ENCODE measurements around the gene IL1B. TPM values are rescaled to one million over a fixed set of nuclear protein-coding genes. Genes with fewer than 3 reads are reported as not detected.

Gene IL1B
- total RNA-seq, 5 donors from 2014 or later (not counting 1 experiment from before 2014, with no cell fraction given) = 0.76 to 4.4 (median 0.97) TPM; not detected in 1

DNA sequence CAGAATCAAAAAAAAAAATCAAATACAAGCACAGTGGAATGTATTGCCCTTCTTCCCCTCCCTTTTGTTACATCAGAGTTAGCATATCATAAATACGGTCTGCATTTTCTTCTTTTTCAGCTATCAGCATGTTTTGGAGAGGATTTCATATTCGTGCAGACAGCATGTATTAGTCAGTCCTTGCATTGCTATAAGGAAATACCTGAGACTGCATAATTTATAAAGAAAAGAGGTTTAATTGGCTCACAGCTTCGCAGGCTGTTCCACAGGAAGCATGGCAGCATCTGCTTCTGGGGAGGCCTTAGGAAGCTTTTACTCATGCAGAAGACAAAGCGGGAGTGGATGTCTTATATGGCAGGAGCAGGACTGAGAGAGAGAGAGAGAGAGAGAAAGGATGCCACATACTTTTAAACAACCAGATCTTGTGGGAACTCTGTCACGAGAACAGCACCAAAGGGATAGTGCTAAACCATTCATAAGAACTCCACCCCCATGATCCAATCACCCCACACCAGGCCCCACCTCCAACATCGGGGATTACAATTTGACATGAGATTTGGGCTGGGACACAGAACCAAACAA, 8.9 kb downstream of the IL1B start:
- POLR2A ChIA-PET = no interaction called here
- Histone ChIP-seq H3K27ac (ENCODE audit: low read length) (no peak overlapping the region), H3K4me1 (ENCODE audit: control insufficient read depth in 1 of 2, extremely low read depth in 1 of 2, insufficient read depth in 2 of 2, low read length in 2 of 2) (no peaks in the 10 kb centered on the region), H3K9me3 (no peaks in the 10 kb centered on the region), H3K27me3 (replicated peaks in 1 of 2; ENCODE audit: control insufficient read depth in 2 of 2, extremely low read depth in 1 of 2, insufficient read depth in 2 of 2, low read length in 1 of 2) (peaks cover 0 to 5% of the 10 kb centered on the region in 2 experiments), H3K36me3 (ENCODE audit: control insufficient read depth in 2 of 2, extremely low read depth in 1 of 2, insufficient read depth in 1 of 2, low read length in 1 of 2) (no peaks in the 10 kb centered on the region), H3K4me3 (ENCODE audit: control insufficient read depth in 1 of 2, extremely low read depth in 1 of 2, low read length in 1 of 2) (no peak overlapping the region)
- DNase-seq (no peak), ATAC-seq (replicated peaks in 1 of 4) (no peak)
- Mint-ChIP-seq H3K4me3 (no peak overlapping the region), H3K4me1 (peaks cover 0 to 7% (median 0%) of the 10 kb centered on the region in 3 donors), H3K27me3 (peaks cover 7 to 11% of the 10 kb centered on the region in 2 donors), H3K9me3 (no peaks in the 10 kb centered on the region), H3K36me3 (no peaks in the 10 kb centered on the region), H3K27ac (no peak overlapping the region)
- 60% methylated on average over 1 of the region's 6 CpGs for WGBS (ENCODE audit: insufficient coverage)
- CTCF ChIA-PET = interaction anchor here in 1 of 2 donors (0.6 kb wide), 1 partner anchor 221 kb away, joined by 5 read pairs; no protein-coding TSS in a partner anchor

DNA sequence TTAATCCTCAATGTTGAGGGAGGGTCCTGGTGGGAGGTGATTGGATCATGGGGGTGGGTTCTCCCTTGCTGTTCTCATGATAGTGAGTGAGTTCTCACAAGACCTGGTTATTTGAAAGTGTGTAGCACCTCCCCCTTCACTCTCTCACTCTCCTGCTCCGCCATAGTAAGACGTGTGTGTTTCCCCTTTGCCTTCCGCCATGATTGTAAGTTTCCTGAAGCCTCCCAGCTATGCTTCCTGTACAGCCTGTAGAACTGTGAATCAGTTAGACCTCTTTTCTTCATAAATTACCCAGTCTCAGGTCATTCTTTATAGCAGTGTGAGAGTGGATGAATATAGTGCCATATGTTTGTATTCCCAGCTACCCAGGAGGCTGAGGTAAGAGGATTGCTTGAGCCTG, 9.6 kb downstream of the IL1B start:
- DNase-seq = no peak
- Mint-ChIP-seq H3K27ac (no peak overlapping the region), H3K4me1 (peaks cover 6 to 12% (median 6%) of the 10 kb centered on the region in 3 donors), H3K36me3 (no peaks in the 10 kb centered on the region), H3K4me3 (no peak overlapping the region), H3K9me3 (no peaks in the 10 kb centered on the region), H3K27me3 (peaks cover 7 to 11% of the 10 kb centered on the region in 2 donors)
- ChIA-PET CTCF (interaction anchor here in 1 of 2 donors (0.6 kb wide), 2 partner anchors 43 to 220 kb away, joined by 4 to 5 read pairs; no protein-coding TSS in a partner anchor), POLR2A (no interaction called here)
- H3K27ac ChIP-seq (ENCODE audit: low read length) = no peak overlapping the region
- WGBS (ENCODE audit: insufficient coverage) = no CpG with 5 or more reads among the region's 3 CpGs
- no peaks in the 10 kb centered on the region for H3K36me3 ChIP-seq (ENCODE audit: control insufficient read depth in 2 of 2, extremely low read depth in 1 of 2, insufficient read depth in 1 of 2, low read length in 1 of 2)
- no peaks in the 10 kb centered on the region for H3K9me3 ChIP-seq
- no peak overlapping the region for H3K4me3 ChIP-seq (ENCODE audit: control insufficient read depth in 1 of 2, extremely low read depth in 1 of 2, low read length in 1 of 2)
- H3K4me1 ChIP-seq (ENCODE audit: control insufficient read depth in 1 of 2, extremely low read depth in 1 of 2, insufficient read depth in 2 of 2, low read length in 2 of 2) = no peaks in the 10 kb centered on the region
- peaks cover 0 to 5% of the 10 kb centered on the region in 2 experiments for H3K27me3 ChIP-seq (replicated peaks in 1 of 2; ENCODE audit: control insufficient read depth in 2 of 2, extremely low read depth in 1 of 2, insufficient read depth in 2 of 2, low read length in 1 of 2)
- ATAC-seq (replicated peaks in 1 of 4) = no peak

DNA sequence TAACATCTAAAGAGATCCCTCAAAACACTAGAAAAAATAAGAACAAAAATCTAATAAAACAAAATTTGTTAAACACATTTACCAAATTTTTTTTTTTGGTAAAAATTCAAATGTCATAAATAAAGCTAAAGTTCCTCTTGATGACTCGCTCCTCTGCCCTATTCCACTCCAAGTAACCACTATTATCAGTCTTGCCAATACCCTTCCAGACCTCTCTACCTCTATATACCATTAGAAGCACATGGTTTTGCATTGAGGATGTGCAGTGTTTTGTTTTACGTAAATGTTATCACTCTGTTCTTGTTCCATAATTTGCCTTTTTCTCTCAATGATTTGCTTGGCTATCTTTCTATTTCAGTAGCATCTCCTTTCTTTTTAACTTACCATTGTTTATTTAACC, 10.9 kb downstream of the IL1B start:
- H3K9me3 ChIP-seq = no peaks in the 10 kb centered on the region
- ATAC-seq (replicated peaks in 1 of 4) (no peak), DNase-seq (no peak)
- Mint-ChIP-seq H3K4me3 (no peak overlapping the region), H3K36me3 (no peaks in the 10 kb centered on the region), H3K4me1 (peaks cover 11 to 15% (median 12%) of the 10 kb centered on the region in 3 donors), H3K27ac (no peak overlapping the region), H3K27me3 (peaks cover 4 to 7% of the 10 kb centered on the region in 2 donors), H3K9me3 (no peaks in the 10 kb centered on the region)
- WGBS (ENCODE audit: insufficient coverage) = no CpG with 5 or more reads among the region's 2 CpGs
- no peak overlapping the region for H3K27ac ChIP-seq (ENCODE audit: low read length)
- ChIA-PET CTCF (no interaction called here), POLR2A (interaction anchor here in 1 of 2 donors (0.6 kb wide), 1 partner anchor 322 kb away, joined by 10 read pairs; no protein-coding TSS in a partner anchor)
- peaks cover 0 to 4% of the 10 kb centered on the region in 2 experiments for H3K4me1 ChIP-seq (ENCODE audit: control insufficient read depth in 1 of 2, extremely low read depth in 1 of 2, insufficient read depth in 2 of 2, low read length in 2 of 2)
- H3K36me3 ChIP-seq (ENCODE audit: control insufficient read depth in 2 of 2, extremely low read depth in 1 of 2, insufficient read depth in 1 of 2, low read length in 1 of 2) = no peaks in the 10 kb centered on the region
- H3K4me3 ChIP-seq (ENCODE audit: control insufficient read depth in 1 of 2, extremely low read depth in 1 of 2, low read length in 1 of 2) = no peak overlapping the region
- H3K27me3 ChIP-seq (replicated peaks in 1 of 2; ENCODE audit: control insufficient read depth in 2 of 2, extremely low read depth in 1 of 2, insufficient read depth in 2 of 2, low read length in 1 of 2) = peaks cover 0 to 5% of the 10 kb centered on the region in 2 experiments

DNA sequence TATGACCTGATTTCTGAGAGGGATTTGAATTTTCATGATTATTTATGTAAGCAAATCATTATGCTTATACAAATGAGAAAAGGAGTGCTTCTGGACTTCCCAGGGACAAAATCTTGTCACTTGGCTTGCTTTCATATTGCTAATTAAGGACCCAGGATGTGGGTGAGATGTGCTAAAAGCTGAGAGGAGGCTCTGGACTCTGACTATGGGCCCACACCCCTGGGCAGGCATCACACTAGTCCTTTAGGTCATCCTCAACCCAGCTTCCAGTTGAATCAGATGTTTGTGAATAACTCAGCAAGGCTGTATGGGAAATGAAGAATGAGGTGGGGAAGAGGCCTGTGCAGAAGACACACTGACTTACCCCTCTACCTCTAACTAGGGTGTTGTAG, 11.9 kb downstream of the IL1B start:
- no peaks in the 10 kb centered on the region for H3K9me3 ChIP-seq
- H3K9me3 Mint-ChIP-seq = no peaks in the 10 kb centered on the region
- no peak overlapping the region for H3K27ac ChIP-seq (ENCODE audit: low read length)
- ChIA-PET POLR2A (no interaction called here), CTCF (no interaction called here)
- H3K27ac Mint-ChIP-seq = no peak overlapping the region
- H3K4me3 ChIP-seq (ENCODE audit: control insufficient read depth in 1 of 2, extremely low read depth in 1 of 2, low read length in 1 of 2) = no peak overlapping the region
- peaks cover 0 to 4% of the 10 kb centered on the region in 2 experiments for H3K4me1 ChIP-seq (ENCODE audit: control insufficient read depth in 1 of 2, extremely low read depth in 1 of 2, insufficient read depth in 2 of 2, low read length in 2 of 2)
- H3K4me1 Mint-ChIP-seq = peaks cover 11 to 15% (median 12%) of the 10 kb centered on the region in 3 donors
- ATAC-seq (replicated peaks in 1 of 4) = no peak
- DNase-seq = no peak
- no peak overlapping the region for H3K4me3 Mint-ChIP-seq
- H3K36me3 Mint-ChIP-seq = no peaks in the 10 kb centered on the region
- H3K36me3 ChIP-seq (ENCODE audit: control insufficient read depth in 2 of 2, extremely low read depth in 1 of 2, insufficient read depth in 1 of 2, low read length in 1 of 2) = no peaks in the 10 kb centered on the region
- no peaks in the 10 kb centered on the region for H3K27me3 ChIP-seq (replicated peaks in 1 of 2; ENCODE audit: control insufficient read depth in 2 of 2, extremely low read depth in 1 of 2, insufficient read depth in 2 of 2, low read length in 1 of 2)
- H3K27me3 Mint-ChIP-seq = peaks cover 0 to 1% of the 10 kb centered on the region in 2 donors

DNA sequence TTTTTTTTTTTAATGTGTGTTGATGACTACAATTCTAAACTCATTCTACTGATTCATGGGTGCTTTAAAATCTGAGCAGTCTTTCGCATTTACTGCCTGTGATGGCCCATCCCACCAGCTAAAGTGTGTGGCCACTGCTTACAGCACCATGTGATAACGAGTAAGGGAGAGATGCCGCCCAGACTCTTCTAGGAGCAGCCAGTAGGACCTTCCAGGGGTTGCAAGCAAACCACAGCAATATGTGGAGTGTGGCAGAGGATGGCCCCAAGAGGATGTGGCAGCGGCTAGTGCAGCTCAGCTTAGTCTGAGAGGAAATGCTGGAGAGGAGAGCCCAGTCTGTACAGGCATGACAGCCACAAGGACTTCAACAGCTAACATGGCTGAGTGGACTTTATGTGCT, 14.9 kb downstream of the IL1B start:
- POLR2A ChIA-PET = no interaction called here
- no peak overlapping the region for H3K4me3 ChIP-seq (ENCODE audit: control insufficient read depth in 1 of 2, extremely low read depth in 1 of 2, low read length in 1 of 2)
- H3K27ac ChIP-seq (ENCODE audit: low read length) = no peak overlapping the region
- no peaks in the 10 kb centered on the region for H3K36me3 ChIP-seq (ENCODE audit: control insufficient read depth in 2 of 2, extremely low read depth in 1 of 2, insufficient read depth in 1 of 2, low read length in 1 of 2)
- no peaks in the 10 kb centered on the region for H3K27me3 ChIP-seq (replicated peaks in 1 of 2; ENCODE audit: control insufficient read depth in 2 of 2, extremely low read depth in 1 of 2, insufficient read depth in 2 of 2, low read length in 1 of 2)
- H3K9me3 ChIP-seq = no peaks in the 10 kb centered on the region
- Mint-ChIP-seq H3K27me3 (no peaks in the 10 kb centered on the region), H3K27ac (no peak overlapping the region), H3K4me1 (peaks cover 11 to 15% (median 12%) of the 10 kb centered on the region in 3 donors), H3K36me3 (no peaks in the 10 kb centered on the region), H3K9me3 (no peaks in the 10 kb centered on the region), H3K4me3 (no peak overlapping the region)
- ATAC-seq (replicated peaks in 1 of 4) = peak; percentile 37 to 67 (median 48)
- CTCF ChIA-PET = no interaction called here
- WGBS (ENCODE audit: insufficient coverage) = 8% methylated on average over 3 of the region's 4 CpGs
- peaks cover 0 to 4% of the 10 kb centered on the region in 2 experiments for H3K4me1 ChIP-seq (ENCODE audit: control insufficient read depth in 1 of 2, extremely low read depth in 1 of 2, insufficient read depth in 2 of 2, low read length in 2 of 2)
- DNase-seq = peak in 2 of 35 experiments; percentile 2 to 6

DNA sequence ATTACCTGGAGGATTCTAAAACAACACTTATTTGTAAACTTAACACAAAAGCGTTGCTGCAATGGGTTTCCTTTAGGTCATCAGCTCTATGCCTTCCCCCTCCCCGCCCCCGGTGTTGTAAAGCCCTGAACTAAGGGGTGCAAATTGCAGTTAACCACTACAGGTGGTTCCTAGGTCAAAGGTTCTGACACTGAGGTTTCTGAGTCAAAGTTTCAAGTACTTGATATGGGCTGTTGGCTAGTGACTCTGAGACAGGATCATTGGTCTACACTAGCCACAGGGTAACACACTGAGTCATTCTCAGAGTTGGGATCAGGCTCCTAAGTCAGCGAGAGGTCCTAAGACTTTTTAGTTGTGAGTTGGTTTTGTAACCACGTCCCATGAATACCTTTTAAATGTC, 15.4 kb downstream of the IL1B start:
- H3K27me3 Mint-ChIP-seq = no peaks in the 10 kb centered on the region
- ChIA-PET CTCF (no interaction called here), POLR2A (no interaction called here)
- H3K27ac ChIP-seq (ENCODE audit: low read length) = no peak overlapping the region
- ATAC-seq (replicated peaks in 1 of 4) (no peak), DNase-seq (no peak)
- WGBS (ENCODE audit: insufficient coverage) = 35% methylated on average over 2 of the region's 5 CpGs
- H3K36me3 Mint-ChIP-seq = no peaks in the 10 kb centered on the region
- H3K9me3 Mint-ChIP-seq = no peaks in the 10 kb centered on the region
- peaks cover 0 to 4% of the 10 kb centered on the region in 2 experiments for H3K4me1 ChIP-seq (ENCODE audit: control insufficient read depth in 1 of 2, extremely low read depth in 1 of 2, insufficient read depth in 2 of 2, low read length in 2 of 2)
- H3K9me3 ChIP-seq = no peaks in the 10 kb centered on the region
- no peaks in the 10 kb centered on the region for H3K36me3 ChIP-seq (ENCODE audit: control insufficient read depth in 2 of 2, extremely low read depth in 1 of 2, insufficient read depth in 1 of 2, low read length in 1 of 2)
- H3K4me3 ChIP-seq (ENCODE audit: control insufficient read depth in 1 of 2, extremely low read depth in 1 of 2, low read length in 1 of 2) = no peak overlapping the region
- peaks cover 11 to 15% (median 12%) of the 10 kb centered on the region in 3 donors for H3K4me1 Mint-ChIP-seq
- no peak overlapping the region for H3K4me3 Mint-ChIP-seq
- H3K27ac Mint-ChIP-seq = no peak overlapping the region
- no peaks in the 10 kb centered on the region for H3K27me3 ChIP-seq (replicated peaks in 1 of 2; ENCODE audit: control insufficient read depth in 2 of 2, extremely low read depth in 1 of 2, insufficient read depth in 2 of 2, low read length in 1 of 2)
